PFSK-1 (cell line): Measurements from ENCODE around the gene CWF19L1.

Experiments used
- FOXP2 ChIP-seq: optimal IDR thresholded peaks from 2 replicates; pipeline ENCODE3; 2011; ENCODE audit warnings: borderline replicate concordance, control low read depth, inconsistent platforms; ENCODE audit not compliant: insufficient read depth; ENCODE audit errors: extremely low read length, extremely low read depth
- POLR2AphosphoS5 ChIP-seq: IDR thresholded peaks from 2 replicates; pipeline ENCODE4 v1.6.1; 2012; ENCODE audit warnings: low read depth, mild to moderate bottlenecking, control low read depth, low read length, moderate library complexity
- SIN3A ChIP-seq: IDR thresholded peaks from 2 replicates; pipeline ENCODE4 v1.6.1; 2012; ENCODE audit warnings: mild to moderate bottlenecking, low read length, moderate library complexity, borderline replicate concordance; ENCODE audit not compliant: insufficient read depth
- TAF1 ChIP-seq: IDR thresholded peaks from 2 replicates; pipeline ENCODE4 v1.6.1; 2012; ENCODE audit warnings: low read length, control low read depth, borderline replicate concordance; ENCODE audit not compliant: insufficient read depth
- TF ChIP-seq, protein P1 (sequence below), 2 experiments: IDR thresholded peaks; 2 replicates each; pipeline versions ENCODE4 v1.6.1 to v1.8.0; 2011 to 2012; ENCODE audit warnings: low read depth in 2 of 2, low read length in 2 of 2, control low read depth in 1 of 2, inconsistent platforms in 1 of 2, mild to moderate bottlenecking in 1 of 2, moderate library complexity in 1 of 2; ENCODE audit not compliant: insufficient read depth in 1 of 2

CWF19L1 gene

DNA sequence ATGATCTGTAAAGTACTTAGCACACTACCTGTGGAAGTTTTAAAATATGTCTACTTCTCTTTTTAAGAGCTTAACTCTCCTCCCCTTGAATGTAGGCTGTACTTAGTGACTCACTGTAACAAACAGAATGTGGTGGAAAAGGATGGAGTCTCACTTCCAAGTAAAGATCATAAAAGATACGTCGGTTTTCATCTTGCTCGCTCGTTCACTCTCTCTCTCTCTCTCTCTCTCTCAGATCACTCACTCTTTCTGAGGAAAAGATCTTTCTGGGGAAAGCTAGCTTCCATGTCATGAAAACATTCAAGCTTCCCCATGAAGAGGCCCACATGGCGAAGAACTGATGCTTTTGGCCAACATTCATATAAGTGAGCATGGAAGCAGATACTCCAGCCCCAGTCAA, 43.6 kb downstream of the CWF19L1 start:
- TF ChIP-seq POLR2AphosphoS5 = no peak
- no peak for TF ChIP-seq TAF1
- TF ChIP-seq SIN3A = no peak
- no peak for TF ChIP-seq FOXP2
- TF ChIP-seq, protein P1, sequence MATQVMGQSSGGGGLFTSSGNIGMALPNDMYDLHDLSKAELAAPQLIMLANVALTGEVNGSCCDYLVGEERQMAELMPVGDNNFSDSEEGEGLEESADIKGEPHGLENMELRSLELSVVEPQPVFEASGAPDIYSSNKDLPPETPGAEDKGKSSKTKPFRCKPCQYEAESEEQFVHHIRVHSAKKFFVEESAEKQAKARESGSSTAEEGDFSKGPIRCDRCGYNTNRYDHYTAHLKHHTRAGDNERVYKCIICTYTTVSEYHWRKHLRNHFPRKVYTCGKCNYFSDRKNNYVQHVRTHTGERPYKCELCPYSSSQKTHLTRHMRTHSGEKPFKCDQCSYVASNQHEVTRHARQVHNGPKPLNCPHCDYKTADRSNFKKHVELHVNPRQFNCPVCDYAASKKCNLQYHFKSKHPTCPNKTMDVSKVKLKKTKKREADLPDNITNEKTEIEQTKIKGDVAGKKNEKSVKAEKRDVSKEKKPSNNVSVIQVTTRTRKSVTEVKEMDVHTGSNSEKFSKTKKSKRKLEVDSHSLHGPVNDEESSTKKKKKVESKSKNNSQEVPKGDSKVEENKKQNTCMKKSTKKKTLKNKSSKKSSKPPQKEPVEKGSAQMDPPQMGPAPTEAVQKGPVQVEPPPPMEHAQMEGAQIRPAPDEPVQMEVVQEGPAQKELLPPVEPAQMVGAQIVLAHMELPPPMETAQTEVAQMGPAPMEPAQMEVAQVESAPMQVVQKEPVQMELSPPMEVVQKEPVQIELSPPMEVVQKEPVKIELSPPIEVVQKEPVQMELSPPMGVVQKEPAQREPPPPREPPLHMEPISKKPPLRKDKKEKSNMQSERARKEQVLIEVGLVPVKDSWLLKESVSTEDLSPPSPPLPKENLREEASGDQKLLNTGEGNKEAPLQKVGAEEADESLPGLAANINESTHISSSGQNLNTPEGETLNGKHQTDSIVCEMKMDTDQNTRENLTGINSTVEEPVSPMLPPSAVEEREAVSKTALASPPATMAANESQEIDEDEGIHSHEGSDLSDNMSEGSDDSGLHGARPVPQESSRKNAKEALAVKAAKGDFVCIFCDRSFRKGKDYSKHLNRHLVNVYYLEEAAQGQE (IDR thresholded peaks at IDR 0.05; ENCODE audit: insufficient read depth in 1 of 2, low read depth in 2 of 2, low read length in 2 of 2) = no peak

DNA sequence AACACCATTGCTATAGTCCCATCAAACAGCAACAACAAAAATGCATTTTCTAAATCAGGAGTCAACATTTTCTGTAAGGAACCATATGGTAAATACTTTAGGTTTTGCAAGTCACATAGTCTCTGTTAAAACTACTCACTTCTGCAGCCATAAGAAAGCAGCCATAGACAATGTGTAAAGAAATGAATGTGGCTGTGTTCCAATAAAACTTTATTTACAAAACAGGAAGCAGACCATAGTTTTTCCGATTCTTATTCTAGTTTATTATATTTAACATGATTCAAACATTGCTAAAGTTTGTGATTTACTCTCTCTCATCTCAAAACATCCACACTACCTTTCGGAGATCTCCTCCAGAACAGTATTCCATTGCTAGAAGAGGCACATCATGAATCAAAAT, 44.9 kb downstream of the CWF19L1 start:
- TF ChIP-seq, protein P1 (IDR thresholded peaks at IDR 0.05; ENCODE audit: insufficient read depth in 1 of 2, low read depth in 2 of 2, low read length in 2 of 2) = no peak
- TF ChIP-seq POLR2AphosphoS5 = no peak
- no peak for TF ChIP-seq FOXP2
- no peak for TF ChIP-seq SIN3A
- no peak for TF ChIP-seq TAF1

- no peak for TF ChIP-seq FOXP2
- TF ChIP-seq SIN3A = no peak
- TF ChIP-seq, protein P1 (IDR thresholded peaks at IDR 0.05; ENCODE audit: insufficient read depth in 1 of 2, low read depth in 2 of 2, low read length in 2 of 2) = no peak
- no peak for TF ChIP-seq TAF1
- TF ChIP-seq POLR2AphosphoS5 = no peak
Measured at GRCh38 chr10:100216006-100216405, 51.4 kb downstream of the CWF19L1 start.

DNA sequence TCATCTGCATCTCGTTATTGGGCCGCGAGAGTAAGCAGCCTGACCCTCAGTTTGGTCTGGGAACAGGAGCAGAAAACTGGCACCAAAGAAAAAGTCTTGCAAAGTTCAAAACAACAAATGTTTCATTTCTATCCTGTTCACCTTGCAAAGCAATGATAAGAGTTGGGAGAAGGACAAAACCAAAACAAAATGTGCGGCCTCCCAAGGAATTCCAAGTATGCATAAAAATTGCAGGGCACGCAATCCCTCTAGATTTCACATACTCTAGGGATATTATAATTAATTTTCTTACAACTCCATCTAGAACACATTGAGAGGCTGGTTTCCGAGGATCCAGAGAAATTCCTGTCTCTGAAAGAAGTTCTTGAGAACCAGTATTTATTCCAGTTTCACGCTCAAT, 58.1 kb downstream of the CWF19L1 start:
- TF ChIP-seq FOXP2 = no peak
- TF ChIP-seq TAF1 = no peak
- TF ChIP-seq POLR2AphosphoS5 = no peak
- TF ChIP-seq, protein P1 (IDR thresholded peaks at IDR 0.05; ENCODE audit: insufficient read depth in 1 of 2, low read depth in 2 of 2, low read length in 2 of 2) = no peak

- TF ChIP-seq SIN3A = no peak
- no peak for TF ChIP-seq TAF1
- no peak for TF ChIP-seq FOXP2
- no peak for TF ChIP-seq POLR2AphosphoS5
- TF ChIP-seq, protein P1 (IDR thresholded peaks at IDR 0.05; ENCODE audit: insufficient read depth in 1 of 2, low read depth in 2 of 2, low read length in 2 of 2) = no peak
Measured at GRCh38 chr10:100208276-100208675, 59.2 kb downstream of the CWF19L1 start.
